HG02981 (cell line): ENCODE results near the gene AIG1.
A peak's percentile ranks its signal among the peaks of the same experiment; 100 is the strongest.
"Not testable (repeated sequence)": the region's sequence is repeated elsewhere in the genome, so short reads cannot be mapped to it uniquely, and the experiment has no call there.

Experiments used
- ATAC-seq: cut with Tn5 transposase; IDR thresholded peaks from one replicate; pipeline ENCODE4 v1.9.1; 2021; ENCODE audit warnings: mild to moderate bottlenecking, moderate library complexity; ENCODE audit not compliant: unreplicated experiment

Gene AIG1

GRCh38 chr6:143060806-143061596, at the start of gene AIG1:
Gene AIG1, plus strand, starts transcription at chr6:143060889. Its CDS starts 37 bp downstream, at chr6:143060926.
- peak; percentile 63 for ATAC-seq

- ATAC-seq: peak; percentile 51
Observed at GRCh38 chr6:143014764-143015163, 45.9 kb upstream of the AIG1 start.

- ATAC-seq: no peak
Observed at GRCh38 chr6:143015300-143015706, 45.4 kb upstream of the AIG1 start.

GRCh38 chr6:143018955-143019354, 41.7 kb upstream of the AIG1 start:
- ATAC-seq: no peak

GRCh38 chr6:143020862-143021261, 39.8 kb upstream of the AIG1 start:
- not testable (repeated sequence) for ATAC-seq

GRCh38 chr6:143021543-143021942, 39.1 kb upstream of the AIG1 start:
- no peak for ATAC-seq

- no peak for ATAC-seq
Observed at GRCh38 chr6:143022587-143022986, 38.1 kb upstream of the AIG1 start.

GRCh38 chr6:143023695-143024094, 37.0 kb upstream of the AIG1 start:
- ATAC-seq: no peak

GRCh38 chr6:143024977-143025376, 35.7 kb upstream of the AIG1 start:
- ATAC-seq: no peak

- ATAC-seq: no peak
Observed at GRCh38 chr6:143026696-143027449, 33.8 kb upstream of the AIG1 start.

GRCh38 chr6:143034689-143035334, 25.9 kb upstream of the AIG1 start:
- no peak for ATAC-seq

- ATAC-seq: no peak
Observed at GRCh38 chr6:143037470-143037869, 23.2 kb upstream of the AIG1 start.

GRCh38 chr6:143038833-143039232, 21.9 kb upstream of the AIG1 start:
- no peak for ATAC-seq

- ATAC-seq: no peak
Observed at GRCh38 chr6:143039548-143039947, 21.1 kb upstream of the AIG1 start.

GRCh38 chr6:143040018-143040417, 20.7 kb upstream of the AIG1 start:
- no peak for ATAC-seq

GRCh38 chr6:143044345-143044744, 16.3 kb upstream of the AIG1 start:
- not testable (repeated sequence) for ATAC-seq

- ATAC-seq: no peak
Observed at GRCh38 chr6:143049611-143050010, 11.1 kb upstream of the AIG1 start.

GRCh38 chr6:143050509-143050908, 10.2 kb upstream of the AIG1 start:
- ATAC-seq: no peak

GRCh38 chr6:143052282-143052681, 8.4 kb upstream of the AIG1 start:
- ATAC-seq: no peak

GRCh38 chr6:143053856-143054255, 6.8 kb upstream of the AIG1 start:
- no peak for ATAC-seq

GRCh38 chr6:143054329-143054728, 6.4 kb upstream of the AIG1 start:
- no peak for ATAC-seq

GRCh38 chr6:143055213-143055612, 5.5 kb upstream of the AIG1 start:
- ATAC-seq: no peak
